GM03348 (cell line): ENCODE data around the gene HOXC9.

Source experiments
- DNase-seq: peaks from one replicate; pipeline ENCODE4 v3.0.0; 2012; ENCODE audit warnings: low spot score

HOXC9 gene

DNA sequence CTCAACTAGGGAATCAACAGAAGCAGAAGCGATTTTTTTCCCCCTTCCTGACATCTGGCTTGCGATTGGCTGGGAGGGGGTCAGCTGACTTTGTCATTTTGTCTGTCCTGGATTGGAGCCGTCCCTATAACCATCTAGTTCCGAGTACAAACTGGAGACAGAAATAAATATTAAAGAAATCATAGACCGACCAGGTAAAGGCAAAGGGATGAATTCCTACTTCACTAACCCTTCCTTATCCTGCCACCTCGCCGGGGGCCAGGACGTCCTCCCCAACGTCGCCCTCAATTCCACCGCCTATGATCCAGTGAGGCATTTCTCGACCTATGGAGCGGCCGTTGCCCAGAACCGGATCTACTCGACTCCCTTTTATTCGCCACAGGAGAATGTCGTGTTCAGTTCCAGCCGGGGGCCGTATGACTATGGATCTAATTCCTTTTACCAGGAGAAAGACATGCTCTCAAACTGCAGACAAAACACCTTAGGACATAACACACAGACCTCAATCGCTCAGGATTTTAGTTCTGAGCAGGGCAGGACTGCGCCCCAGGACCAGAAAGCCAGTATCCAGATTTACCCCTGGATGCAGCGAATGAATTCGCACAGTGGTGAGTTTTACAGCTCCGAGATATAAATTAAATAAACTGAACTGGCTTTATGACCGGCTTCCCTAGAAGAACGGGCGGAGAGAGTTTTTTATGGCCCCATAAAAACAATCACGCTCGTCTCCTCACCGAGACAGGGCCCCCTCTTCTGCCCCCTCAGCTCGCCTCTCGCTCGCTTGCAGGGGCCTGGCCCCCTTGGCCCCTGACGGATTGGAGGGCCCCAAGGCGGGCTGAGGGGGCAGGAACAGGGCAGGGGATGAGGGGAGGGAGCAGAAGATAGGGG, 28.6 kb downstream of the HOXC9 start, which contains the start of gene HOXC6:
Gene HOXC6, plus strand, starts transcription at position 127 of the 888 bp plus-strand sequence. Its CDS starts 82 bp downstream, at position 209.
- DNase-seq = peak; percentile 88

DNA sequence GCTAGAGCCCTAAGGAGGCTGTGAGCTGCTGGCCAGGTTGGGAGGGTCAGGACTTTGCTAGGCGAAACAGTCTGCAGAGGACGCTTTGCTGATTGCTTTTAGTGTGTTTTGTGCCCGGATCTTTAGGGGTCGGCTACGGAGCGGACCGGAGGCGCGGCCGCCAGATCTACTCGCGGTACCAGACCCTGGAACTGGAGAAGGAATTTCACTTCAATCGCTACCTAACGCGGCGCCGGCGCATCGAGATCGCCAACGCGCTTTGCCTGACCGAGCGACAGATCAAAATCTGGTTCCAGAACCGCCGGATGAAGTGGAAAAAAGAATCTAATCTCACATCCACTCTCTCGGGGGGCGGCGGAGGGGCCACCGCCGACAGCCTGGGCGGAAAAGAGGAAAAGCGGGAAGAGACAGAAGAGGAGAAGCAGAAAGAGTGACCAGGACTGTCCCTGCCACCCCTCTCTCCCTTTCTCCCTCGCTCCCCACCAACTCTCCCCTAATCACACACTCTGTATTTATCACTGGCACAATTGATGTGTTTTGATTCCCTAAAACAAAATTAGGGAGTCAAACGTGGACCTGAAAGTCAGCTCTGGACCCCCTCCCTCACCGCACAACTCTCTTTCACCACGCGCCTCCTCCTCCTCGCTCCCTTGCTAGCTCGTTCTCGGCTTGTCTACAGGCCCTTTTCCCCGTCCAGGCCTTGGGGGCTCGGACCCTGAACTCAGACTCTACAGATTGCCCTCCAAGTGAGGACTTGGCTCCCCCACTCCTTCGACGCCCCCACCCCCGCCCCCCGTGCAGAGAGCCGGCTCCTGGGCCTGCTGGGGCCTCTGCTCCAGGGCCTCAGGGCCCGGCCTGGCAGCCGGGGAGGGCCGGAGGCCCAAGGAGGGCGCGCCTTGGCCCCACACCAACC, 29.8 kb downstream of the HOXC9 start:
- no peak for DNase-seq

DNA sequence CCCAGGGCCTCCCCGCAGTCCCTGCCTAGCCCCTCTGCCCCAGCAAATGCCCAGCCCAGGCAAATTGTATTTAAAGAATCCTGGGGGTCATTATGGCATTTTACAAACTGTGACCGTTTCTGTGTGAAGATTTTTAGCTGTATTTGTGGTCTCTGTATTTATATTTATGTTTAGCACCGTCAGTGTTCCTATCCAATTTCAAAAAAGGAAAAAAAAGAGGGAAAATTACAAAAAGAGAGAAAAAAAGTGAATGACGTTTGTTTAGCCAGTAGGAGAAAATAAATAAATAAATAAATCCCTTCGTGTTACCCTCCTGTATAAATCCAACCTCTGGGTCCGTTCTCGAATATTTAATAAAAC, 30.5 kb downstream of the HOXC9 start:
- DNase-seq = no peak

DNA sequence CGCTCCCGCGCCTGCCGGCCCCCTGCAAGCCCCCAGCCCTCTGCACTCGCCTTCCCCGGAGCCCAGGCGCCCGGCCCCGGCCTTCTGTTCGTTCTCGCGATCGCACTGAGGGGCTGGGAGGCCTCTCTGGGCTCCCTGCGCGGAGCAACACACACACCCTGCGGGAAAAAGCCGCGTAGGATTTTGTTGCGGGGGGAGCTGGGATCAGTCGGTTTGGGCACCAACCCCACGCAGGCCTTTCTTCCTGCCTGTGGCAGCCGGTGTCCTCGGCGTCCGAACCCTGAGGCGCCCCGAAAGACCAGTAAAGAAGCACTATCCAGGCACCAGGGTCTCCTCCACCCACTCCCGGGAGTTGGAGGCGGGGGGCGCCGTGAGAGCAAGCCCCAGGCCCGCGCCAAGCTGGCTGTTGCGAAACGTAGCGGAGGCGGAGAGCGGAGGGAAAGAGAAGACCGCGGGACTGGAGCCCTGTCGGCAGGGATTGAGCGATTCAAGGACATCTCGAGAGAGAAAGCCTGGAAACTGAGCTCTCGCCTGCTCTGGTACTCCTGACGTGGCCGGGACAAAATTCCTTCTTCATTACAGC, 31.0 kb downstream of the HOXC9 start:
- peak; percentile 72 for DNase-seq

DNA sequence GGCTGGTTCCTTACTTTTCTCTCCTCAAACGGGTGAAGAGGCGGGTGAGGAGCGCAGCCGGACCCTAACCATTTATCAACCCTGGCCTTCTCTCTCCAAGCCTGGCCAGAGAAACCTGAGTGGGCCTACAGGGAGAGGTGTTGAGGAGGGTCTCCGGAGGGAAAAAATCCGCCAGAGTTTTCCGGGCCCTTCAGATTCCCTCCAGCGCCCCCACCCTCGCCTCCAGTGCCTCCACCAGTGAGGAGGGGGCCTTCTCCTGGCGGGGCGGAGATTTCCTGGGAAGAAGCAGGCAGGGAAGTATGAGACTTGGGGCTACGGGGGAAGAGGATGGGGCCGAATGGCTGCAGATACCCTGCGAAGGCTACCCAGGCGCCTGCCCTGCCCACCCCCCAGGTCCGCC, 31.5 kb downstream of the HOXC9 start:
- DNase-seq = no peak

DNA sequence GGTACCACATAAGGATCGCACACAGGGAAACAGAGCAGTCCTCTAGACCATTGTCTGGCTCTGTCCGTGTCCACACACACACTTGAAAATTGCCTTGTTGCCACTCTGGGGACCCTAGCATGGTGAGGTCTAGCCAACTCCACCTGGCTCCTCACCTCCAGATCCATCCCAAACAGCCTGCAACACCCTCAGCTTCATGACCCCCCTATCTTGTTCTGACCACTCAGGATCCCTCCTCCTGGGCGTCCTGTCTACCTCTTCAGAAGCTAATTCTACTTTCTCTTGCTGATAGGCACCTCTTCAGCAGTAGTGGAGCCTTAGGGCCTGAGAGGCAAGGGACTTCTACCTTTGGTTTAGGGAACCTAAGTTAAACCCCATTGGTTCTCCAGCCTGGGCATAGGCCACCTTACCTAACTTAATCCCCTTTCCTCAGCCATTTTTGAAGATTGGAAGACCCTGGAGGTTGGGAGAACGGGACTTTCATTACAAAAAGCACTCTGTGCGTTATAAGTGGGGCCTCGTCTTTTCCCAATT, 32.2 kb downstream of the HOXC9 start:
- DNase-seq = no peak

DNA sequence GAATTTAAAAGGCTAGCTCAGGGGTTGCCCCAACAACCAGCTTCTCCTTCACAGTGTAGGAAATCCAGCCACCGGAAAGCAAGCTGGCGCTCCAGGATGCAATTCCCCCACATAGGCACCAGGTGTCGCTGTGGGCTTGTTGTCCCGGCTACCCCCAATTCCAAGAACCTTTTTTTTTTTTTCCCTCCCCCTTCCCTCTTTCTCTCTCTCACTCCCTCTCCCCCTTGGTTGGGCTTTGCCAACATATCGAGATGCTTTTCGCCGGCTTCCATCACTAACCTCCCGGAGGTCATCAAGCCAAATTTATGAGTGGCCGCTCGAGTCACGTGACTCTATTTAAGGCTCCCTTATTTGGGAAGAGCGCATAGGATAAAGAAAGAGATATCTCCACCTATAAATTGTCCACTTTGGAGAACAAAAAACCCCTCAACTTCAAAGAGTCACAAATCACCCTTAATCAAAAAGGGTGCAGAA, 32.7 kb downstream of the HOXC9 start, which contains the start of gene HOXC5:
Gene HOXC5, plus strand, starts transcription at position 424 of the 474 bp plus-strand sequence. CDS start 73 bp downstream, outside the sequence.
- peak; percentile 80 for DNase-seq

DNA sequence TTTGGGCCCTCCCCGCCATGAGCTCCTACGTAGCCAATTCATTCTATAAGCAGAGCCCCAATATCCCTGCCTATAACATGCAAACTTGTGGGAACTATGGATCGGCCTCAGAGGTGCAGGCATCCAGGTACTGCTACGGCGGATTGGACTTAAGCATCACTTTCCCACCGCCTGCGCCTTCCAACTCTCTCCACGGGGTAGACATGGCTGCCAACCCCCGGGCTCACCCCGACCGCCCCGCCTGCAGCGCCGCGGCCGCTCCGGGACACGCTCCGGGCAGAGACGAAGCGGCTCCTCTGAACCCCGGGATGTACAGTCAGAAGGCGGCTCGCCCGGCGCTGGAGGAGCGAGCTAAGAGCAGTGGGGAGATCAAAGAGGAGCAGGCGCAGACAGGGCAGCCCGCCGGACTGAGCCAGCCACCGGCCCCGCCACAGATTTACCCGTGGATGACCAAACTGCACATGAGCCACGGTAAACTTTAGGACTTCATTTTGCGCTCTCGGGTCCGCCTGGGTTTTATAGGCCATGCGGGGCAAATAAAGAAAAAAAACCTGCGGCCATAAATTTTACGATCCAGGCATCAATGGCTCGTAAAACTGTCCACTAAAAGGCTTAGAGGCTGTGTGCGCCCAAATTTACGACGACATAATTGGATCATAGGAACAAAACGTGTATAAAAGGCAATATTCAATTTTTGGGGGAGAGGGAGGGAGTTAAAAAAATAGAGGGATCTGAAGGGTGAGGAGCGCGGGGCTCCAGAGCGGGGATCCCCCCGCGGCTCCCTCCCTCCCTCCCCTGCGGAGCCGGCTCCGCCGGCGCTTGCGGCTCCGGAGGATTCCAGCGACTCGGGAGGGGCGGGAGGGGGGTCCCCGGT, 33.4 kb downstream of the HOXC9 start:
- peak; percentile 56 for DNase-seq

DNA sequence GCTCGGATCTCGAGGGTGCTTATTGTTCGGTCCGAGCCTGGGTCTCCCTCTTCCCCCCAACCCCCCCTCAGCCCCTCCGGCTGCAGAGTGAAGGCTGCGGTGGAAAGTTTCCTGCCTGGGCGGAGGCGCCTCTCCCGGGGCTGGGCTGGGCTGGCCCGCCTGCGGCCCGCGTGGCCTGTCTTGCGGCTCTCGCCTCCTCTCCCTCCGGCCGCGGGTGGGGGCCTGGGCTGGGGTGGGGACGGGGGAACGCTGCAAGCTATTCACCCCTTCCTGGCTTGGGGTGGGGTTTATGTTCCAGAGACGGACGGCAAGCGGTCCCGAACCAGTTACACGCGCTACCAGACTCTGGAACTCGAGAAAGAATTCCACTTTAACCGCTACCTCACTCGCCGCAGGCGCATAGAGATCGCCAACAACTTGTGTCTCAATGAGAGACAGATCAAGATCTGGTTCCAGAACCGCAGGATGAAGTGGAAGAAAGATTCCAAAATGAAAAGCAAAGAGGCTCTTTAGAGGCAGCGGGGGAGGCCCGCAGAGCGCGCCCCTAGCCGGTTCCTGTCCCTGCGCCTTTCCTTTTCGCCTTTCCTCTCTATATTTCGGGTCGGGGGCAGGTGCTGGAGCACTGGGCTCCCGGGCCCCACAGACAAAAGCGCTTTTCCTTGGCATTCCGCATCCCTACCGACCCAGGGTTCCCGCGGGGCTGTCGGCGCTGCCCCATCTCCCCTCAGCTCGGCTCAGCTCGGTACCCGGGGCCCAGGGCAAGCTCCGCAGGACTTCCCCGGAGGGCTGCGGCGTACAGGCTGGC, 34.2 kb downstream of the HOXC9 start:
- peak; percentile 77 for DNase-seq

DNA sequence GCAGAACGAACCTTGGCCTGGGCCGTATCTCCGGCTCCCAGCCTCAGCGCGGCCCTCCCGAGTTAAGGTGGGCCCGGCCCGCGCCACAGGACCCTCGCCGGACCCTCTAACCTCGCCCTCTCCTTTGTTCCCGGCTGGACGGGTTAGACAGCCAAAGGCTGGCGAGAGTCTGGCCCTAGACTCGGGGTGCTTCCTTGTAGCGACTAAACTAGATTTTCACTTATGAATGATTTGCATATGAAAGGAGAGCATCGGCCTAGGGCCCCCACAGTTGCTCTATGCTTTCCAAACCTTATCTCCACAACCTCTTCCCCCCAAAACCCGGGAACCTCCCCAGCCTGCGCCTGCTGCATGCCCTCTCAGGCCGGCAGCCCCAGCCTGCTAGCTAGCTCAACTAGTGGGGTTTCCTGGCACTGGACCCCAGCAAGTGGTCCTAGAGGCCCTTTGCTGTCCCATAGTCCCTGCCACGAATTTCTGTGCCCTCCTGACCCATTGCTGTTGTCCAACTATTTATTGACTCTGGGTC, 34.9 kb downstream of the HOXC9 start:
- no peak for DNase-seq

DNA sequence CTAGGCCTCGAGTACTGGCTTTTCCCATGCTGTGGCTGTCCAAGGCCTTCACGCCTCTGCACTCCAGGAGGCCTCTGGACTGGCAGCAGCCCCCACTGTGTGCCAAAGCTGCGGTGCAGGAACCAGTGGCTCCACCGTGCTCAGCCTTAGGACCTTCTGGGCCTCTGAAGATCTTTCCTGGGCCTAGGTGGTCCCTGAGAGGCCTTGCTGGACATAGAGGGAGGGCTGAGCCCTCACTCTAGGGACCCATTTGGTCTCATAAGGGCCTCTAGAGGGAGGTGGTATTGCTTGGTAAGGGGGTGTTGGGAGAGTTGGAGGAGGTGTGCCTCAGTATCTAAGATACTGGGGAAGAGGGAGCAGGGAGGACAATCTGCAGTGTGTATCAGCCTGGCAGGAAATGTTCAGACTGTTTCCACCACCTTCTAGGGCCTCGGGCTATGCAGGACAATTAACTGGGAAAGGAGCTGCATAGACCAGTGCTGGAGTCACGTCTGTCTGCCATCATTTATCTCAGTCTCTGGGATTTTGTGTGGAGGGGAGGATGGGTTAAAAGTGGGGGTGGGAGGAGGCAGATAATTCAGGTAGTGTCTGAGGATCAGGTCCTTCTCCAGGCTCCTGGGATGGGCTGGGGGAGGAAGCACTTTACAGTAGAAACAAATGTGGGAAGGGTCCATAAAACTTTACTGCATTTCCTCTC, 35.8 kb downstream of the HOXC9 start:
- no peak for DNase-seq

DNA sequence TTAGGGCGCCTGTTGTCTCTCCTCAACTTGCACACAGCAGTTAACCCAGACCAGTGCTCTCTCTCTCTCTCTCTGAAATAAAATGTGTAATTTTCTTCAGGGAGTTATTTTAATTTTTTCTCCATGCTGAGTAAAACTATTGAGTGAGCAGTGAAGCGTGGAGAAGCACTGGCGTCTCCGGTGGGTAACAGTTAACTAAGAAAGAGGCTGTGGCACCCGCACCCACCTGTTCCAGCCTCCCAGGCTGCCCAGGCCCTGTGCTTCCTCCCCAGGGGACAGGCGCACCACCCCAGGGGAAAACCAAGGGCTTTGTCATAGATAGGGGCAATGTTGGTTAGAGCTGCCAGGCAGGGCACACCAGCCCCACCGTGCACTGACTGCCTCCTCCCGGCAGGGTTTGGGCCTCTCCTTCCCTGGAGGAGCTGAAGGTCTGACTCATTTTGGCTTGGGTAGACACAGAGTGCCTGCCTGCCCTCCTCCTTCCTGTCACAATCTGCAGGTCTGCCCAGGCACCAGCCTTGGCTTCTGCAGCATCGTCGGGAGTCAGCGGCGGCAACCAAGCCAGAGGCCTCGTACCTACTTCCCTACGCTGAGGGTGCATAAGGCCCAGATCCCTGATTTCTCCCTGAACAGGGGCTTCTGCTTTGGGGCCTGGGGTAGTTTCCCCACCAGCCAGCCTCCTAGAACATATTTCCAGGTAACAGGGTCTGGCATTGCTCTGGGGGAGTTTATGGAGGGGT, 36.8 kb downstream of the HOXC9 start:
- peak; percentile 83 for DNase-seq

DNA sequence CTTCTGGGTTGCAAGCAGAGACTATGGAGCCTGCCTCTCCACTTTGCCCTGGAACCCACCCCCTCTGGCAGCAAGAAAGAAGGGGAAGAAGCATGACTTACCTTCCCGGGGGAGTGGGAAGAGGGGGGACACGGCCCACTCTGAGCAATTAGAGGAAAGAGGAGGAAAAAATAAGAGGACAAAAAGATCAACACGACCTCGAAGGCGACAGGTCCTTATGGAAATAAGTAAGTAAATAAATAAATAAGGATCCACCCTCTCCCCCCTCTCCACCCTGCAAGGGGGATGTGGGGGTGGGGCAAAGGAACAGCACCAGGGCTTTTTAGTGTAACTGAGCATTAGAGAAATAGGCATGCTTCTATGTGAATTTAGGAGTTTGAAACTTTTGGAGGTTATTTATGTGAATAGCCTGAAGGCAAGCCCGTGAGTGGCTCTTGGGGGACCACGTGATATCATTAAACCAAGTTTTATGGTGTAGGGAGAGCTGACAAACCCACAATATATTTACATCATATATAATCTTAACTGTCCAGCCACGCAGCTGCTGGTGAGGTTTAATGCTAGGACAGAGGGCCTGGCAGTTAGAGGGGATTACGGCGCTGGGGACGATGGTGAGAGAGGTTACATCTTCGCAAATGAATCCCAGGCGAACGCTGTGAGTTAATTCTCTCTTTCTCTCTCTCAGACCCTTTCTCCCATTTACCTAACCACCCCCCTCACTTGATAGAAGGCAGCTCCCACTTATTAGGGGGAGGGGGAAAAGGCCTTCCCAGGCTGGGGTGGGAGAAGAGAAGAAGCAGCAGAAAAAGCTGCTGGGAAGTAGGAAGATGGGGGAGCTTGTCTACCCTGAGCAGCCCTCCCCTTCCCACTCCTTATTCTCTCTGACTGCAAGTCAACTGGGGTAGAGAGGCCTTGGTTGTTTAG, 37.7 kb downstream of the HOXC9 start:
- DNase-seq = no peak

DNA sequence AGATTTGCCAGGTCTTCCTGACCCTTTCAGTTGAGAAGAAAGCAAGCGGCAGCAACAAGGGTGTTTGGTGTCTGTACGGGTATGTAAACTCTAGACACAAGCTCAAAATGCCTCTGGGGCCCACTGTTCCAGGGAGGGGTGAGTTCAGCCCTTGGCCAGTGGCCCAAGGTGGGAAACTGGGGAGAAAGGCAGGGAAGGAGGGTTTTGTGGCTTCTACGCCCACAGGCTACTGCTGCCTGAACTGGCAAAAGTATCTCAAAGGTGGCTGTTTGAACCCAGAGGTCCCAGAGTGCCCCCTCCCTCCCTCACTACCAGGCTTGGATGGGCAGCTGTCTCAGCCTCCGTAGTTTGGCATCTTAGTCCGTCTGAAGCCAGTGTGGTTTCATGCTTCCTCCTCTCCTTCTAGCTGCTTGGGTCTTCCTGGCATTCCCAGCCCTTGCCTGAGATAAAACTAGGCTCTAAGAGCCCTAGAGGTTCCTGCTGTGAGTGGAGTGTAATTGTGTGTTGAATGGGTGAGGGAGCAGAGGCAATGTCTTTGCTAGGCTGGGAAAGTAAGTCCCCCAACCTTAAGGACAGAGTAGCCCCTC, 38.4 kb downstream of the HOXC9 start:
- DNase-seq = no peak

DNA sequence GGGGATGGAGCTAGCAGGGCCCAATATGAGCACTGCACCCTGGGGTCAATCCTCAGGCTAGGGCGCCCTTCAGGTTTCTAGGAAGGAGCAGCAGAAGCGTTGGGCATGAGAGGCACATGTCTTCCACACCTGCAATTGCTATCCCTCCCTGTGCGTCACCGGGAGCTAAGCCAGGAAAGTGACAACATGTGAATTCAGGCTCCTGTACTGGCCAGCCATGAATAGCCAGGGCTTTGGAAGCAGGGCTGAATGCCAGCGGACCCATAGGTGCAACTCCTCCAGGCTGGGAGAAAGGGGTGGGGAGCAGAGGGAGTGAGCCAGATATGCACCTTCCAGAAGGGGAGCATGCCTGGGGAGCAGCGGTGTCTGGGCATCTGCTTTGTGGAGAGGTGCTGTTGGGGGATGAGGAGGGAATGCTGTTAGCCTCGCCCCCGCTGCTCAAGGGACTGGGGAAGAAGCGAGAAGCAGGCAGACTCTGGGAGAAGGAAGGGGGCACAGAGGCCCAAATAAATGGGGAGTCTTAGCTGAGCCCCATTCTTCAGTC, 39.0 kb downstream of the HOXC9 start:
- no peak for DNase-seq

DNA sequence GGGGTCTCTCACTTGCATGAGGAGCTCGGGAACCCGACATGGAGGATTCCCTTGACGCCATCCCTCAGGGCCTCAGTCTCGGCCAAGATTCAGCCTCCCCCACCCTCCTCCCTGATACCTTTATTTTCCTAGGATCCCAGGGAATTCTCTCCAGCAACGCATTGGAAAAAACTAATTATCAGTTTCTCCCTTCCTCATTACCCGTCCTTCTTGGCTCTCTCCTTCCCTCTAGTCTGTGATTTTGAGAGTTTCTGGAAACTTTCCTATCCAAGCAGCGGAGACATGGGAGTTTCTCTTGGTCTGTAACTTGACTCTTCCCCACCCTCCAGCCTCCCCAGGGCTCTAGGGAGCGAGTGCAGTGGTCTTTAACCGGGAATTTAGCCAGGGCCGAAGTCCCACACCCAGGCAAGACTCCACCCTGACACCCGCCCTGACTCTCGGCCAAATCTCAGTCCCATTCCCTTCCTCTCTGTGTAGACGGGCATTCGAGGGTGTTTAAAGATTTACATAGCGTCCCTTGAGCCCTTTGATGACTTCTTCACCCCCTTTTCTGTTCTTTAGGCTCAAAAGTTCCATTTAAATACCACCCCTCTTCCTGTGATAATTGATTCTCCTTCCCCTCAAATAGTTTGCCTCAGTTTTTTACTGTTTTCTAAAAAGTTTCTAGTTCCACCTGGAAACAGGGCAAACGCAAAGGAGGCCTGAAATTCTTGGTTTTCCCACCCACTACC, 39.6 kb downstream of the HOXC9 start:
- peak; percentile 66 for DNase-seq
